Measurements from ENCODE around the gene FOXI1. TPM values are rescaled to one million over a fixed set of nuclear protein-coding genes. Genes with fewer than 3 reads are reported as not detected.
A peak's percentile ranks its signal among the peaks of the same experiment; 100 is the strongest.

Gene FOXI1
- total RNA-seq, result 1 to 10 TPM; 2.4 to 4.9 (median 3.9) TPM

GRCh38 chr5:170105642-170106611, at the start of gene FOXI1:
Gene FOXI1 (plus strand): TSS chr5:170105897. CDS start chr5:170105958, 61 bp downstream.
- WGBS, result 37% methylated on average over 12 of the region's 53 CpGs
- no peaks in the 10 kb centered on the region for H3K4me1 ChIP-seq
- peak within 1 kb of the TSS; percentile 18 for H3K4me3 ChIP-seq
- TF ChIP-seq POLR2A (IDR thresholded peaks at IDR 0.05) (no peak), EP300 (IDR thresholded peaks at IDR 0.05) (no peak), POLR2AphosphoS5 (IDR thresholded peaks at IDR 0.05) (no peak)
- TF ChIP-seq, protein P1, sequence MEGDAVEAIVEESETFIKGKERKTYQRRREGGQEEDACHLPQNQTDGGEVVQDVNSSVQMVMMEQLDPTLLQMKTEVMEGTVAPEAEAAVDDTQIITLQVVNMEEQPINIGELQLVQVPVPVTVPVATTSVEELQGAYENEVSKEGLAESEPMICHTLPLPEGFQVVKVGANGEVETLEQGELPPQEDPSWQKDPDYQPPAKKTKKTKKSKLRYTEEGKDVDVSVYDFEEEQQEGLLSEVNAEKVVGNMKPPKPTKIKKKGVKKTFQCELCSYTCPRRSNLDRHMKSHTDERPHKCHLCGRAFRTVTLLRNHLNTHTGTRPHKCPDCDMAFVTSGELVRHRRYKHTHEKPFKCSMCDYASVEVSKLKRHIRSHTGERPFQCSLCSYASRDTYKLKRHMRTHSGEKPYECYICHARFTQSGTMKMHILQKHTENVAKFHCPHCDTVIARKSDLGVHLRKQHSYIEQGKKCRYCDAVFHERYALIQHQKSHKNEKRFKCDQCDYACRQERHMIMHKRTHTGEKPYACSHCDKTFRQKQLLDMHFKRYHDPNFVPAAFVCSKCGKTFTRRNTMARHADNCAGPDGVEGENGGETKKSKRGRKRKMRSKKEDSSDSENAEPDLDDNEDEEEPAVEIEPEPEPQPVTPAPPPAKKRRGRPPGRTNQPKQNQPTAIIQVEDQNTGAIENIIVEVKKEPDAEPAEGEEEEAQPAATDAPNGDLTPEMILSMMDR (IDR thresholded peaks at IDR 0.05), result no peak
- no peak for DNase-seq (ENCODE audit: low spot score in 2 of 2)
- peaks cover 4% of the 10 kb centered on the region for H3K27me3 ChIP-seq
- H3K9me3 ChIP-seq, result no peaks in the 10 kb centered on the region
- no peaks in the 10 kb centered on the region for H3K36me3 ChIP-seq
- no peak within 1 kb of the TSS for H3K27ac ChIP-seq

- Histone ChIP-seq H3K27me3 (no peaks in the 10 kb centered on the region), H3K9me3 (no peaks in the 10 kb centered on the region), H3K27ac (no peak overlapping the region), H3K4me1 (no peaks in the 10 kb centered on the region), H3K4me3 (no peak overlapping the region), H3K36me3 (peaks cover 3% of the 10 kb centered on the region)
- peak in 1 of 2 donors; percentile 56 for DNase-seq (ENCODE audit: low spot score in 2 of 2)
- WGBS, result 89% methylated on average over 8 of the region's 11 CpGs
- TF ChIP-seq EP300 (IDR thresholded peaks at IDR 0.05), result no peak
- TF ChIP-seq, protein P1 (IDR thresholded peaks at IDR 0.05), result no peak
- no peak for TF ChIP-seq POLR2A (IDR thresholded peaks at IDR 0.05)
- no peak for TF ChIP-seq POLR2AphosphoS5 (IDR thresholded peaks at IDR 0.05)
Measured at GRCh38 chr5:170056561-170057267, 49.0 kb upstream of the FOXI1 start.

- peaks cover 3% of the 10 kb centered on the region for H3K36me3 ChIP-seq
- no peak overlapping the region for H3K27ac ChIP-seq
- TF ChIP-seq, protein P1 (IDR thresholded peaks at IDR 0.05), result no peak
- no peak for TF ChIP-seq POLR2AphosphoS5 (IDR thresholded peaks at IDR 0.05)
- no peak for TF ChIP-seq EP300 (IDR thresholded peaks at IDR 0.05)
- TF ChIP-seq POLR2A (IDR thresholded peaks at IDR 0.05), result no peak
- peak in 1 of 2 donors; percentile 52 for DNase-seq (ENCODE audit: low spot score in 2 of 2)
- H3K27me3 ChIP-seq, result no peaks in the 10 kb centered on the region
- H3K4me1 ChIP-seq, result no peaks in the 10 kb centered on the region
- 79% methylated on average over 11 of the region's 11 CpGs for WGBS
- H3K4me3 ChIP-seq, result no peak overlapping the region
- H3K9me3 ChIP-seq, result no peaks in the 10 kb centered on the region
Measured at GRCh38 chr5:170057311-170057710, 48.4 kb upstream of the FOXI1 start.

DNA sequence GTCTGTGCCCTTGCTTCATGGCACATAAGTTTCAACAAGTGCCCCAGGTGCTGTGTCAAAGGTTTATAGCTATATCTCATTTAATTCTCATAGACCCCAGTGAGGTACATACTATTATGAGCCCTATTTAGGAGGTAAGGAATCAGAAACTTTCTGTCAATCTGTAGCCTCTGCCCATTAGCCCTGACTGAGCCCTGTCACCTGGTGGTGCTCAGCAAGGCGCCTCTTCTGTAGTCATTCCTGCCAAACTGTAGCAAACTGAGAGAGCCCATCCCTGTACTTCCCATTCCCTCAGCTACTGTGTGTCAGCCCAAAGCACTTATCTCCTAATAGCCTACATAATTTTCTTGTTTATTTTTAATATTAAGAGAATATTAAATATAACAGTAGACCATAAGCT, 46.5 kb upstream of the FOXI1 start:
- WGBS, result 53% methylated on average over 1 of the region's 1 CpG
- H3K27me3 ChIP-seq, result no peaks in the 10 kb centered on the region

More for the DNA sequence above, 46.5 kb upstream of the FOXI1 start:
- Histone ChIP-seq H3K4me1 (no peaks in the 10 kb centered on the region), H3K9me3 (no peaks in the 10 kb centered on the region), H3K27ac (no peak overlapping the region), H3K36me3 (peaks cover 3% of the 10 kb centered on the region), H3K4me3 (no peak overlapping the region)
- peak in 1 of 2 donors; percentile 8 for DNase-seq (ENCODE audit: low spot score in 2 of 2)
- TF ChIP-seq, protein P1 (IDR thresholded peaks at IDR 0.05), result no peak
- TF ChIP-seq POLR2AphosphoS5 (IDR thresholded peaks at IDR 0.05) (no peak), EP300 (IDR thresholded peaks at IDR 0.05) (no peak), POLR2A (IDR thresholded peaks at IDR 0.05) (no peak)

Data from suprapubic skin (tissue), 4 donors.